ENCODE measurements around the gene DYNLT3.

GRCh38 chrX:37803057-37803456 is 44.3 kb downstream of the DYNLT3 start:
- TF ChIP-seq POLR2AphosphoS5 (IDR thresholded peaks at IDR 0.05; ENCODE audit: low read depth) (no peak), CTCF (IDR thresholded peaks at IDR 0.05; ENCODE audit: insufficient read depth, low read length) (no peak)
